LNCaP clone FGC (cell line): ENCODE measurements around the gene RHBDL3.
A peak's percentile ranks its signal among the peaks of the same experiment; 100 is the strongest.

Experiments used
- DNase-seq: peaks from one replicate; pipeline ENCODE4 v3.0.0-alpha.2; 2011; ENCODE audit warnings: low read depth
- H3K4me3 ChIP-seq: 2 replicates; pipeline ENCODE4 v1.5.1; 2011; ENCODE audit warnings: mild to moderate bottlenecking, low read depth, low read length, control low read depth
- TF ChIP-seq, protein P1 (sequence below): IDR thresholded peaks from 2 replicates; pipeline ENCODE4 v1.5.1; 2012; ENCODE audit warnings: mild to moderate bottlenecking; ENCODE audit not compliant: control insufficient read depth, insufficient read depth; ENCODE audit errors: extremely low read depth

The RHBDL3 gene

DNA sequence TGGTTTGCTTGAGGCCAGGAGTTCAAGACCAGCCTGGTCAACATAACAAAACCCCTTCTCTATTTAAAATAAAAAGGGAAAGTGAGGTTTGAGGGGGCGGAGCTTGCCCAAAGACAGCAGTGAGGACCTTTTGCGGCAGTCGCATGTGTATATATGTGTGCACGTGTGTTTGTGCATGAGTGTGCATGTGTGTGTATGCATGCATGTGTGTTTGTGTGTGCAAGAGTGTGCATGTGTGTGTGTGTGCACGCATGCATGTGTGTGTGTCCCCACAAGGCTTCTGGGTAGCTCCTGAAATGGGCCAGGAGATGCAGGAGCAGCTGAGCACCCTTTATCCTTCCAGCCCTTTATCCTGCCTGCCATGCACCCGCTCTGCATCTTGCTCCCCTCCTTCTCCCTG, 9.0 kb downstream of the RHBDL3 start:
- H3K4me3 ChIP-seq, result no peak overlapping the region
- DNase-seq, result no peak
- TF ChIP-seq, protein P1, sequence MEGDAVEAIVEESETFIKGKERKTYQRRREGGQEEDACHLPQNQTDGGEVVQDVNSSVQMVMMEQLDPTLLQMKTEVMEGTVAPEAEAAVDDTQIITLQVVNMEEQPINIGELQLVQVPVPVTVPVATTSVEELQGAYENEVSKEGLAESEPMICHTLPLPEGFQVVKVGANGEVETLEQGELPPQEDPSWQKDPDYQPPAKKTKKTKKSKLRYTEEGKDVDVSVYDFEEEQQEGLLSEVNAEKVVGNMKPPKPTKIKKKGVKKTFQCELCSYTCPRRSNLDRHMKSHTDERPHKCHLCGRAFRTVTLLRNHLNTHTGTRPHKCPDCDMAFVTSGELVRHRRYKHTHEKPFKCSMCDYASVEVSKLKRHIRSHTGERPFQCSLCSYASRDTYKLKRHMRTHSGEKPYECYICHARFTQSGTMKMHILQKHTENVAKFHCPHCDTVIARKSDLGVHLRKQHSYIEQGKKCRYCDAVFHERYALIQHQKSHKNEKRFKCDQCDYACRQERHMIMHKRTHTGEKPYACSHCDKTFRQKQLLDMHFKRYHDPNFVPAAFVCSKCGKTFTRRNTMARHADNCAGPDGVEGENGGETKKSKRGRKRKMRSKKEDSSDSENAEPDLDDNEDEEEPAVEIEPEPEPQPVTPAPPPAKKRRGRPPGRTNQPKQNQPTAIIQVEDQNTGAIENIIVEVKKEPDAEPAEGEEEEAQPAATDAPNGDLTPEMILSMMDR, result no peak

DNA sequence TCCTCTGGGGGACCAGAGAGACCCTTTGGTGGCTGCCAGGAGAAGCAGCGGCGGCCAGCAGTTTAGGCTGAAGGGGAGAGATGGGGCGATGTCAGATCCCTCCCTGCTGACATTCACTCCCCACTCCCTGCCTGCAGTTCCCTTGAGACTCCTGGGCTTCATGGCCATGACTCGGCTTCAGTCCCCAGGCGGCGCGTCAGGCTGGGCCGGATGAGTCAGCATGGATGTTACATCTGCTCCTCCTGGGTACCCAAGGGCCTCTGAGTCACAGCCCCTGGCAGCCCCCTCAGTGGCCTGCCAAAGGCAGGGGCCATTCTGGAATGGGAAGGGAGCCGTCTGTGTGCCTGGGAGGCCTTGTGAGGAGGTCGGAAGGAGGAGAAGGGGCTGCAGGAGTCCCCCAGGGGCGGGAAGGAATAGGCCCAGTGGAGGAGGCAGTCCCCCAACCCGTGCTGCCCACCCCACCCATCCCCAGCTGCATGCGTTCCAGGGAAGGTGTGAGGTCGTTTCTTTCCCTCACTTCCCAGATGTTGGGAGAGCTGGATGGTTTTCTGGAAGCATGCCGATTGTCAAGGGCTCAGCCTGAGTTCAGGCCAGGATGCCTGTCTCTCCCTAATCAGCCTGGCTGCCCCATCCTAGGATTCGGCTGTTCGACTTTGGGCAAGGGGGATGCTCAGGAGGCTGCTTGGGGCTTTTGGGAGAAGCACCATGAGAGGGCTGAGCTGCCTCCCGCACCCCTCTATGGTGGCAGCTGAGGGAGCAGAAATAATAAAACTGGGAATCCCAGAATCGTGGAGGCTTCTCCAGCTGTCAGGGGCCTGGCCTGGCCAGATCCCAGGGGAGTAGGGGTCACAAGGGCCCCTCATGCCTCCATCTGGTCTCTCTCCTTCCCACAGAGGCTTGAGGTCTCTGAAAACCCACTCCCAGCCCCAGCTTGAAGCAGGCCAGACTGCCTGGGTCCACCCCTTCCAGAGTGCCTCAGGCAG, 9.7 kb downstream of the RHBDL3 start:
- no peak overlapping the region for H3K4me3 ChIP-seq
- TF ChIP-seq, protein P1, result no peak
- no peak for DNase-seq

DNA sequence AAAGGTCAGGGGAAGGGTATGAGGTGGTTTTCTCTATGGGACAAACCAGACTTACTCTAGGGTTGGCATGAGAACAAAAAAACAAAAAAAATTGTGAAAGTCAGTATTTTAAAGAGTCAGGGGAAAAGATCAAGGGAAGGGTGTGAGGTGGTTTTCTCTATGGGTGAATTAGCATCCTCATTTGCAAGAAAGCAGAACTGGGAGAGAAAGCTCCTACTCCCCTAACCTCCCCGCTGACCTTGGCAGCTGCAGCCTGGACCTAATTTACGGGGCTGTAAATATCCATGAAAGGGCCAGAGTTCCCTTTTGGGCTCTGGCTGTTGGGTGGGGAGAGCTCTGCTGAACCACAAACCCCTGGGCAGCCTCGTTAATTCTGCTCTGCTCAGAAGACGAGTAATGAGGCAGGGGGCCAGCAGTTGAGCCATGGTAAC, 10.6 kb downstream of the RHBDL3 start:
- no peak overlapping the region for H3K4me3 ChIP-seq
- TF ChIP-seq, protein P1, result no peak
- DNase-seq, result no peak

DNA sequence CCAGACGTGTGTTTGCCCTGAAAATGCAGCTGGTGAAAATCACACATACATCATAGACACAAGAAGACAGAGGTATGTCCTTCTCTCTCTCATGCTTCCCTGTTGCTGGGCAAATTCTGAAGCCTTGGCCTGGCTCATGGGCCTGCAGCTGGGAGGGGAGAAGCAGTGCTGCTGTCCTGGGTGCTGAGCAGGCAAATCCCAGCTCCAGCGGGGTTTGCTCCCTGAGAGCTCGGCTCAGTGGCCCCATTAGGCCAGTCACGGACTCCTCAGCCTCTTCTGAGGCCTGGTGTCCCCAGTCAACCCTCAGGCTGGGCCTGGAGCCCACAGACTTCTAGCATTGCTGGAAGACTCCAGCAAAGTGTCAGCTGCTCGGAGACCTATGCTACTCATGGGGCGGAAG, 11.7 kb downstream of the RHBDL3 start:
- TF ChIP-seq, protein P1, result no peak
- peak; percentile 38 for DNase-seq
- H3K4me3 ChIP-seq, result no peak overlapping the region

DNA sequence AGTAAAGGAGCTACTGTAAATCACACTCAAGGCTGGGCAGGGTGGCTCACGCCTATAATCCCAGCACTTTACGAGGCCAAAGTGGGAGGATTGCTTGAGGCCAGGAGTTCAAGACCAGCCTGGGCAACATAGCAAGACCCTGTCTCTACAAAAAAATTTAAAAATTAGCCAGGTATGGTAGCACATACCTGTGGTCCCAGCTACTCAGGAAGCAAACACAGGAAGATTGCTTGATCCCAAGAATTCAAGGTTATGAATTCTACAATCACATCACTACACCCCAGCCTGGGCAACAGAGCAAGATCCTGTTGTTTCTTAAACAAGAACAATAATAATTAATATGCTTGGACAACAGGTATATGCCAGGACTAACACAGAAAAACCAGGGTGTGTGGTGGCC, 13.2 kb downstream of the RHBDL3 start:
- DNase-seq, result no peak
- no peak overlapping the region for H3K4me3 ChIP-seq
- TF ChIP-seq, protein P1, result no peak

DNA sequence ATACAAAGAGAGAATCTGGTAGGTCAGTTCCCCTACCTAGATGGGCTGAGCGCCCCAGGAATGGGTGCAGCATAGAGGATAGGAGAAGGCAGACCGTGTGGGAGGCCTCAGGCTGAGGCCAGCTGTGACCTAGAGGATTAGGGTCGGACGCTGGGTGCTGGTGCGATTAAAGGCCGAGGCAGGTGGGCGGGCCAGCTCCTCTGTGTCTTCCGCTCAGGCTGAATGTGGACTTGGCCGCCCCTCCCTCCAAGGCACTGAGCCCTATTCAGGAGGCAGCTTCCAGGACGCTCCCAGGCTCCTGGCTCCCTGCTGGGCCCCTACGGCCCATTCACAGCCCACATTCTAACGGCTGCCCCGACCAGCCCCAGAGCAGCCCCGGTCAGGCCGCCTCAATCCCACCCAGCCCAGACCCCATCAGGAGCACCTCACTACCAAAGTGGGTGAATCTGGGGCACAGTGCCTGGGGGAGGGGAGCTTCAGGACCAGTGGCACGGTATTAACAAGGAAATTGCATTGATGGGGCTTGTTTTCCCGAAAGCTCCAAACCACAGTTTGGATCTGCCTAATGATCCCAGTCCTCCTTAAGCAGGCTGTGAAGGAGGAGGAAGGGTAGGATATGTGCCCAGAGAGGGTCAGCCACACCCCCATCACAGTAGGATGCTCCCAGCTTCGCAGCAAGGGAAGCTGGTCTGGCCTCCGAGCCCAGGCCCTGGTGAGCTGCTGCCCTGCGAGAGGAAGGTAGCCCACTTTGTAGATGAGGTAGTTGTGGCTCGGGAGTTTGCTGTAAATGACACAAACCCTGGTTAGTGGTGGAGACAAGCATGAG, 14.5 kb downstream of the RHBDL3 start:
- DNase-seq, result no peak
- H3K4me3 ChIP-seq, result no peak overlapping the region
- TF ChIP-seq, protein P1, result no peak
